Spleen (tissue), 11 donors: Measurements from ENCODE around the gene RPTN. TPM values are rescaled to one million over a fixed set of nuclear protein-coding genes. Genes with fewer than 3 reads are reported as not detected.
A peak's percentile ranks its signal among the peaks of the same experiment; 100 is the strongest.

ENCODE experiments used
- DNase-seq: peaks from one replicate; pipeline ENCODE4 v3.0.0-alpha.2; 2020
- H3K27ac ChIP-seq, 8 donors: fragments of 200-600 bp; sonication (generic) in 7 of 8; 1 replicate in 4 of 8; 2 replicates in 4 of 8; pipeline versions ENCODE4 v1.5.0 to v1.8.0; 2016 to 2021; ENCODE audit warnings: inconsistent platforms in 4 of 8, mild to moderate bottlenecking in 4 of 8, moderate library complexity in 1 of 8
- H3K27me3 ChIP-seq, 7 donors: fragments of 200-600 bp; sonication (generic) in 6 of 7; replicated peaks in 1 of 7; 1 replicate in 4 of 7; 2 replicates in 3 of 7; pipeline versions ENCODE4 v1.5.0 to v1.8.0; 2016 to 2021; ENCODE audit warnings: inconsistent platforms in 3 of 7, mild to moderate bottlenecking in 1 of 7
- H3K36me3 ChIP-seq, 6 donors: fragments of 200-600 bp; sonication (generic) in 5 of 6; 1 replicate in 4 of 6; 2 replicates in 2 of 6; pipeline versions ENCODE4 v1.5.0 to v1.8.0; 2016 to 2021; ENCODE audit warnings: inconsistent platforms in 2 of 6
- H3K4me1 ChIP-seq, 6 donors: fragments of 200-600 bp; sonication (generic) in 5 of 6; 1 replicate in 3 of 6; 2 replicates in 3 of 6; pipeline versions ENCODE4 v1.5.0 to v1.8.0; 2016 to 2021; ENCODE audit warnings: inconsistent platforms in 3 of 6
- H3K4me3 ChIP-seq, 8 donors: fragments of 200-600 bp; sonication (generic) in 7 of 8; 1 replicate in 4 of 8; 2 replicates in 4 of 8; pipeline versions ENCODE4 v1.5.0 to v1.8.0; 2016 to 2021; ENCODE audit warnings: inconsistent platforms in 4 of 8, mild to moderate bottlenecking in 4 of 8, moderate library complexity in 2 of 8
- H3K9me3 ChIP-seq, 8 donors: fragments of 200-600 bp; sonication (generic) in 7 of 8; 1 replicate in 4 of 8; 2 replicates in 4 of 8; pipeline versions ENCODE4 v1.5.0 to v1.8.0; 2016 to 2021; ENCODE audit warnings: inconsistent platforms in 4 of 8
- CTCF ChIP-seq, 11 experiments: fragments of 200-600 bp in 7 of 11; fragments of 450-650 bp in 4 of 11; sonication (generic) in 4 of 11; IDR thresholded peaks in 8 of 11; conservative IDR thresholded peaks in 3 of 11; 1 replicate in 7 of 11; 2 replicates in 4 of 11; pipeline versions ENCODE4 v1.4.0 to v1.8.0; 2016 to 2021; ENCODE audit warnings: antibody characterized with exemption in 11 of 11, inconsistent platforms in 4 of 11, mild to moderate bottlenecking in 1 of 11
- POLR2A ChIP-seq, 3 donors: fragments of 450-650 bp; IDR thresholded peaks; one replicate each; pipeline ENCODE4 v1.5.1; 2017; ENCODE audit warnings: antibody characterized with exemption in 3 of 3, mild to moderate bottlenecking in 1 of 3
- POLR2AphosphoS5 ChIP-seq, 3 donors: sonication (generic); formaldehyde crosslinking; IDR thresholded peaks; one replicate each; pipeline ENCODE4 v1.5.1; 2017; ENCODE audit warnings: antibody characterized with exemption in 3 of 3
- WGBS, 5 donors: extraction: QIAGEN DNeasy Blood & Tissue Kit in 3 of 5; methylation state at CpG; one replicate each; pipeline versions ENCODE4 v1.1.5 to v1.1.7; 2013 to 2018; 5-methylcytosine and 5-hydroxymethylcytosine counted together
- intact Hi-C: fragments of 100-400 bp; cut with DNase I; formaldehyde crosslinking; loops from one replicate; pipeline ENCODE4 v1.15.0; 2023; ENCODE audit warnings: low total_unique reads
- polyA plus RNA-seq, 3 donors: library from polyadenylated mRNA; stranded (reverse); fragments of 200-250 nt; gene quantifications; one replicate each; pipeline ENCODE4 v1.2.1, GENCODE V29; 2013
- total RNA-seq, 7 donors: library from RNA; depleted of rRNA in 3 of 7; stranded (reverse); fragments of >200 nt in 3 of 7; fragmentation: NEBNext Ultra II Directional in 4 of 7; extraction: Animal tissue kit (Norgen Biotek cat#: 25700) in 4 of 7; gene quantifications; one replicate each; pipeline versions ENCODE4 v1.1.0 to v1.2.1, GENCODE V29; 2016 to 2021
- donor health status: healthy with polysubstance abuse.
- donor health status: DM: no; HTN: no; CAD: no; lungs with moderate emphysema.
- donor health status: DM: no; HTN: no; CAD: no.
- donor health status: Bipolar disorder and iron deficiency.
- donor health status: healthy.
- donor health status: DM: no; HTN: no; CAD: no.
- donor health status: DM: yes; HTN: yes; CAD: no.

The RPTN gene
- total and polyA plus RNA-seq, 10 donors, result not detected

DNA sequence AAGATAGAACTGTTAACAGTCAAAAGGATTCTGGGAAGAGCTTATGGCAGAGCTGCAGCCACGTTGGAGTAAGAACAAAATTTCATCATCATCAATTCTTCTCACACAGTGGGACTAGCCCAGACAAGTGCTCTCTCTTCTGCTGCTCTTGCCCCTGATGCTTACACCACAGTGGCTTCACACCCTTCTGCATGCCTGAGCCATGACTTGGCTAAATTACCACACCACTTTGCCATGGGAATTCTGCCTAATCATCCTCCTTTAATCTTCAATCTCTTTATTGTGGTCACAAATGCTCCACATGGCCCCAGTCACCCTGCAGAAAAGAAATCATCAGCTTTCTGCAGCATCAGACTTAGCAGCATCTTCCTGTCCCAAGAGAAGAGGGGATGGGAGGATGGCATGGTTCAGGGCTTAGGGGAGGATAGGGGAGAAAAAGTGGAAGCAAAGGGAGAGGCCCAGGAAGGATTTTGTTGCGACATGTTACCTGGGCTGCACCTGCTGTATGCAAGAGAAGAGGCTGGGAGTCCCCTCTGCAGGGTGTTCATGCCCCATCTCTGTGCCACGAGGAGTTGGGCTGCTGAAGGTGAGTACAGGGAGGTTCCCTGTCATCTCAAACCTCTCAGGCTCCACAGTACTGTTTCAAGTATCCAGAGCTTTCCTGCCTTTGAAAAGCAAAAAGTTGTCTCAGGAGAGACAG lies 9.0 kb upstream of the RPTN start:
- peak overlapping the region in 5 of 8 donors; percentile 22 to 72 (median 62) for H3K27ac ChIP-seq
- WGBS, 5 donors, result 30 to 52% (median 38%) methylated on average over 3 of the region's 3 CpGs
- H3K4me1 ChIP-seq, result peaks cover 0 to 61% (median 12%) of the 10 kb centered on the region in 6 donors
- no peaks in the 10 kb centered on the region for H3K36me3 ChIP-seq
- no peak overlapping the region for H3K4me3 ChIP-seq
- TF ChIP-seq CTCF (IDR thresholded peaks at IDR 0.05 in 8 of 11, conservative IDR thresholded peaks at IDR 0.05 in 3 of 11) (no peak), POLR2A (IDR thresholded peaks at IDR 0.05) (no peak), POLR2AphosphoS5 (IDR thresholded peaks at IDR 0.05) (no peak)
- DNase-seq, result no peak
- no peaks in the 10 kb centered on the region for H3K9me3 ChIP-seq
- intact Hi-C loops, result no loop called here
- H3K27me3 ChIP-seq, result peaks cover 0 to 9% (median 0%) of the 10 kb centered on the region in 7 donors

DNA sequence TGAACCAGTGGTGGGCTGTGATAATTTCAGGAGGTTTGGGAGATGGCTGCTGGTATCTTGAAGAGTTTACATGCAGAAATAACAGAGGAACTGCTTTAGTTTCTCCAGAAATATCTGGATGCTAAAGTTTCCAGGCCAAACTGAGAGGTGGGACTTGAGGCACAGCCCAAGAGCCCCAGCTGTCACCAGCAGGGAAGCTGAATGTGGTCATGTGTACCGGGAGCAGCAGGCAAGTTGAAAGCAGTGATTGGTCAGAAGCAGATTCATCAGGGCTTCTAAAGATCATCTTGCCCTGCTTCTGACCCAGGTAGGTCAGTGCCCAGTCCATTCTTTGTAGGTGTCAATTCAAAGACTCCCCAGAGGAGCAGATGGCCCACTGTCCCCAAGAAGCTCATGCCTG lies 7.9 kb upstream of the RPTN start:
- TF ChIP-seq POLR2A (IDR thresholded peaks at IDR 0.05), result no peak
- no peak for TF ChIP-seq CTCF (IDR thresholded peaks at IDR 0.05 in 8 of 11, conservative IDR thresholded peaks at IDR 0.05 in 3 of 11)
- TF ChIP-seq POLR2AphosphoS5 (IDR thresholded peaks at IDR 0.05), result no peak
- Histone ChIP-seq H3K27ac (no peak overlapping the region), H3K4me3 (no peak overlapping the region), H3K27me3 (peaks cover 0 to 9% (median 0%) of the 10 kb centered on the region in 7 donors), H3K36me3 (no peaks in the 10 kb centered on the region), H3K9me3 (no peaks in the 10 kb centered on the region), H3K4me1 (peaks cover 0 to 68% (median 14%) of the 10 kb centered on the region in 6 donors)
- WGBS, 5 donors, result 27 to 87% (median 44%) methylated on average over 1 of the region's 1 CpG
- intact Hi-C loops, result no loop called here
- DNase-seq, result no peak

GRCh38 chr1:152165286-152166077 lies 6.5 kb upstream of the RPTN start:
- TF ChIP-seq POLR2AphosphoS5 (IDR thresholded peaks at IDR 0.05) (no peak), CTCF (IDR thresholded peaks at IDR 0.05 in 8 of 11, conservative IDR thresholded peaks at IDR 0.05 in 3 of 11) (no peak), POLR2A (IDR thresholded peaks at IDR 0.05) (no peak)
- Histone ChIP-seq H3K4me1 (peaks cover 0 to 66% (median 14%) of the 10 kb centered on the region in 6 donors), H3K9me3 (no peaks in the 10 kb centered on the region), H3K27me3 (peaks cover 0 to 9% (median 0%) of the 10 kb centered on the region in 7 donors), H3K36me3 (no peaks in the 10 kb centered on the region), H3K27ac (peak overlapping the region in 4 of 8 donors; percentile 13 to 54 (median 47)), H3K4me3 (no peak overlapping the region)
- intact Hi-C loops, result no loop called here
- WGBS, 5 donors, result 65 to 75% (median 72%) methylated on average over 4 of the region's 4 CpGs
- no peak for DNase-seq
